ENCODE measurements around the gene ZNF746. TPM values are rescaled to one million over a fixed set of nuclear protein-coding genes. Genes with fewer than 3 reads are reported as not detected.

Gene ZNF746
- total and polyA plus RNA-seq, 9 of the 15 experiments (the other 6 are each of a cell fraction or from before 2014, with no cell fraction given) = 1.7 to 31.6 (median 13.3) TPM

- Histone ChIP-seq H3K9ac (ENCODE audit: insufficient read depth in 1 of 2, low read depth in 2 of 2, low read length in 2 of 2) (no peak overlapping the region), H3K27me3 (ENCODE audit: control insufficient read depth in 2 of 2, insufficient read depth in 2 of 2, low read length in 2 of 2) (no peaks in the 10 kb centered on the region; a peak in 1 of 5 replicates), H3K27ac (ENCODE audit: extremely low read depth, low read depth, low read length) (no peak overlapping the region), H3K4me3 (no peak overlapping the region), H3K9me3 (replicated peaks; ENCODE audit: control insufficient read depth, insufficient read depth, low read depth, low read length) (no peaks in the 10 kb centered on the region), H2AFZ (ENCODE audit: low read depth, low read length) (no peak overlapping the region), H3K79me2 (ENCODE audit: control insufficient read depth, insufficient read depth, low read length) (no peaks in the 10 kb centered on the region), H3K4me1 (replicated peaks in 1 of 2; ENCODE audit: control insufficient read depth in 2 of 2, insufficient read depth in 2 of 2, low read length in 2 of 2) (no peaks in the 10 kb centered on the region), H3K36me3 (ENCODE audit: control insufficient read depth, insufficient read depth, low read length) (peaks cover 49% of the 10 kb centered on the region), H3K9me1 (ENCODE audit: control insufficient read depth, insufficient read depth, low read length) (no peaks in the 10 kb centered on the region), H4K20me1 (replicated peaks; ENCODE audit: control insufficient read depth, insufficient read depth, low read length) (no peaks in the 10 kb centered on the region), H3K4me2 (ENCODE audit: insufficient read depth, low read length) (no peak overlapping the region)
- TF ChIP-seq RB1 (IDR thresholded peaks at IDR 0.05; ENCODE audit: low read depth) (no peak), ZBED1 (IDR thresholded peaks at IDR 0.05) (no peak), ZNF57 (CRISPR knock-in tag; IDR thresholded peaks at IDR 0.05) (no peak), TBP (optimal IDR thresholded peaks at IDR 0.05; ENCODE audit: low read depth, low read length) (peak; percentile 63), POLR2H (tag; IDR thresholded peaks at IDR 0.05; ENCODE audit: low read depth) (peak; percentile 58; the same call in 1 of the 2 replicates), POLR3A (IDR thresholded peaks at IDR 0.05; ENCODE audit: borderline replicate concordance, extremely low read depth, insufficient read depth, insufficient read length) (peak; percentile 73), RFX5 (IDR thresholded peaks at IDR 0.05; ENCODE audit: low read depth, low read length) (no peak), CEBPB (tag; IDR thresholded peaks at IDR 0.05) (peak; percentile 71), CREM (IDR thresholded peaks at IDR 0.05; ENCODE audit: low read depth) (no peak), NFRKB (IDR thresholded peaks at IDR 0.05; ENCODE audit: low read depth) (no peak)
- WGBS (ENCODE audit: insufficient coverage, low coverage, missing lambda C conversion rate) = 94% methylated on average over 2 of the region's 2 CpGs
- ATAC-seq = no peak
- ChIA-PET POLR2A (no interaction called here), CTCF (ENCODE audit: low intra/inter-chr PET ratio) (no interaction called here)
- in situ Hi-C loops (cut with MboI) (no loop called here), intact Hi-C loops (cut with micrococcal nuclease) (no loop called here)
- BruUV-seq (replicated peaks) = no TSS peak
- no peak for DNase-seq (ENCODE audit: extremely low read depth in 1 of 4, low spot score in 3 of 4)
- FAIRE-seq = no peak
Observed at GRCh38 chr7:149546331-149546730, 48.7 kb upstream of the ZNF746 start.

All from K562 (cell line).